ENCODE measurements around the gene IFITM2. TPM values are rescaled to one million over a fixed set of nuclear protein-coding genes. Genes with fewer than 3 reads are reported as not detected.

IFITM2 gene
- total RNA-seq: 1.6 and 22.8 TPM in 2 replicates

DNA sequence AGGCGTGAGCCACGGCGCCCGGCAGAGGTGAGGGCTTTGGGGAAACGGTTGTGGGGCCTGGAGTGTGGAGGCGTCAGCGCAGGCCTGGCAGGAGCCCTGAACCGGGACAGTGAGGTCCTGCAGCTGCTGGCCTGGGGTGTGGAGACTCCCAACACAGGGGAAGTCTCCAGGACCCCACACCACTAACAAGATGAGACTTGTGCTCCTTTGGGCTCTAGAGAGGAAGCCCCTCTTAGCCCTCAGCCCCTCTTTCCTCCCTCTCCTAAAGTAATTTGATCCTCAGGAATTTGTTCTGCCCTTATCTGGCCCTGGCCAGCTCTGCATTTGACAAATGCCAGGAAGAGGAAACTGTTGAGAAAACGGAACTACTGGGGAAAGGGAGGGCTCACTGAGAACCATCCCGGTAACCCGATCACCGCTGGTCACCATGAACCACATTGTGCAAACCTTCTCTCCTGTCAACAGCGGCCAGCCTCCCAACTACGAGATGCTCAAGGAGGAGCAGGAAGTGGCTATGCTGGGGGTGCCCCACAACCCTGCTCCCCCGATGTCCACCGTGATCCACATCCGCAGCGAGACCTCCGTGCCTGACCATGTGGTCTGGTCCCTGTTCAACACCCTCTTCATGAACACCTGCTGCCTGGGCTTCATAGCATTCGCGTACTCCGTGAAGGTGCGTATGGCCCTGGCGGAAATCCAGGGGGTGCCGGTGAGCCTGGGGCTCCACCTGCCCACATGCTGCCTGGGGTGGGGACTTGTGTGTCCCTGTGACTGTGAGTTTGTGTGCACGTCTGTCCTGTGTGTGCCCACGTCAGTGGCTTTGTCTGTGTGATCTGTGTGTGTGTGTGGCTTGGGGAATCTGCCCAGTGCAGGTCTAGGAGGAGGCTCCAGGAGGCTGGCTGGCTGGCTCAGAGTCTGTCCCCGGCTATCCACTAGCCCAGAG is at the start of gene IFITM2:
Gene IFITM2 (plus strand): TSS at position 51 of the 943 bp plus-strand sequence. CDS start 377 bp downstream, at position 428.

DNA sequence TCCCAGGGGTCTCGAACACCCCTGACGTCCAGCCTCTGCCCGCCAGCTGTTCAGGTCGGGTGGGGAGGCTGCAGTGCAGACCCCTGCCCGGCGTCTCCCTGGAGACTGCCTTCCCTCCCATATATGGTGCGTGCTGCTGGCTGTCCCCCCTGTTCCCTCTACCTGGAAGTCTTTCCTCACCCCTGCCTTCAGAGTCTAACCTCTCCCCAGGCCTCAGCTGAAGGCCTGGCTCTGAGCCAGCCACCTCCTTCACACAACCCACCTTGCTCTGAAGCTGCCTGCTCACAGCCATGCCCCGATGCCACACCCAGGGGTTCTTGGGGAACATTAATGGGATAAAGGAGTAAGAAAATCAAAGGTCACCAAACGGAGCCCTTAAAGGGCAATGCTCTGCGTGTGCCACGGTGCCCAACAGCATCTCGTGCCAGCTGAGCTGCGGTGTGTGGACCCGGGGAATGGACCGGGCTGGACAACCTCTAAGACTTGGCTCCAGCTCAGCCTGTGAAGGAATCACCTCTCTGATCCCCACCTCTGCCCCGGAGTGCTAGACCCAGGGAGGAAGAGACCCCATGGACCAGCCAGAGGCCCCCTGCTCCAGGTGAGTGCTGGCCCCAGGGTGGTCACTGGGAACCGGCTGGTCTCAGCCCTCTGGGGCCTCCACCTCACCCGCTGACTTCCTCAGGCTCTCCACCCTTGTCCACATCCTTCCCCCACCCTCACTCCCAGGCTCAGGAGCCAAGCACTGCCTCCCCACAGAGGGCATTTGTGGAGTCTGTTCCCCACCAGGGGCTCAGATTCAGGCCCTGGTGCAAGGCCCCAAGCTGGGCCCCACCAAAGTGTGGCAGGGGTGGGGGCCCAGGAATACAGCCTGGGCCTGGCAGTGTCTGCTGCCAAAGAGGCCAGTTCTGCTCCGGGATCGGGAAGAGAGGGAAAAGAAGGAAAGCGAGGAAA is 29.3 kb upstream of the IFITM2 start, which contains the start of gene NLRP6:
Gene NLRP6 (plus strand): TSS at position 407 of the 951 bp plus-strand sequence. CDS start 163 bp downstream, at position 570.

DNA sequence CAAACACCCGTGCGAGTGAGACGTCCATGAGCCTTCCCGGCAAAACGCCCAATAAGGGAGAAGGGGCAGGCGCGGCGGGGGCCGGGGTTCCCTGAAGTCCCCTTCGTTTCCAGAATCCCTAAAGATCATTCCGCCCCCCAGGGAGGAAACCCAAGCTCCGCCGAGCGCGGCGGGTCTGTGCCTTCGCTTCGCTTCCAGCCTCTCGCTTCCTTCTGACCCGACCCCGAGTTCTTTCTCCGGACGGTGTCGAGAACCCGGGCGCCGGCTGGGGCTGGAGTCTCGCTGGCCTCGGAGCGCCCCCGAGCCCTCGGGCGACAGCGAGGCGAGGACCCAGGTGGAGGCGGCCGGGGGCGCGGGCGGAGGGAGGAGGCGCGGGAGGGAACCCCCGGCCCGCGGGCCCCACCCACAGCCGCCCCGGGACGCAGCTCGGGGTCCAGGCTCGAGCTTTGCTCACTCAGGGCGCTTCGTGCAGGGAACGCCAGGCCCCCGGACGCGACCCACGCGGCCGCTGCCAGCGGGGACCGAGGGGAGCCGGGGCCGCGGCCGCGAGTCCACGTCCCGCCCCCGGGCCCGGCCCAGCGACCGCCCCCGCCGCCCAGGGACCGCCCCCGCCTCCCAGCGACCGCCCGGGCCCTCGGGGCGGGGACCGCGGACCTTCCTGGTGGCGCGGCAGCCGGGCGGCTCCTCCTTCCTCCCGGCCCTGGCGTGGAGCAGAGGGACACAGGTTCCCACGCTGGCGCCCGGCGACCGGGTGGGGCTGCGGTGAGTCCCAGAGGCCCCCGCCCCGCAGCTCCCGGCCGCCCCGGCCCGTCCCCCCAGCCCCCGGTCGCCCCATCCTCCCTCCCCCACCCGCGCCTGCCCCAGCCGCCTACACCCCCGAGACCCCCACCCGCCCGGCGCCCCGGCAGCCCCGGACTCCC is 18.9 kb upstream of the IFITM2 start, which contains the start of gene PGGHG:
Gene PGGHG (plus strand): TSS at position 649 of the 920 bp plus-strand sequence. CDS start 691 bp downstream, outside the sequence.

DNA sequence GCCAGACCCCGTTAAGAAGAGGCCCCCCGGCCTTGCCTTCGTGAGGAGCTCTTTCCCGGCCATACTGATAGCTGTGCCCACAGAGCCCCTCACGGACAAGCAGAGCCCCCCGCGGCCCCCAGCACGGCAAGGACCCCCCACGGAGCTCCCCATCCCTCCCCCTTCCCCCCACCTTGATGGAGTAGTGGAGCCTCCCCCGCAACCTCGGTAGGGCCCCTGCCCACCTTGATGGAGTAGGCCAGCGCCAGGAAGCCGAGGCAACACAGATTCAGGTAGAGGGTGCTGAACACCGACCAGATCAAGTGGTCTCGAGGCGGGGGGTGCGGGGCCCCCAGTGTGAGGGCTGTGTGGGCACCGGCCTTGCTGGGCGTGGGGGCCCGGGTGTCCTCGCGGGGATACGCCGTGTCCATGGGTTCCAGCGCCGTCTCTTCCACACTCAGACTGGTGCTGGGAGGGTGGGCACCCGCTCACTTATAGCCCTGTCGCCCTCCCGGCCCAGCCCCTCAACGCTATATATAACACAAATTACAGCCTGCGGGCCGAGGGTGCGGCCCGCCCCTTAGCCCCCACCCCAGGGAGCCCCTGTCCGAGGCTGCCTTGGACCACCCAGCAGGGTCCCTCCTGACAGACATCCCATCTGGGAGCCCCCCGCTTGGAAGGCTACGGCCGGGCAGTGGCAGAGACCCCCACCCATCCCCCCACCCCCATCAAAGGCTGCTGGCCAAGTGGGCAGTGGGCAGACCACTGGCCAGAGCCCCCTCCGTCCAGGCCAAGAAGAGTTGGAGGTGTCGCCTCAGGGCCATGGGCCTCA is 8.3 kb upstream of the IFITM2 start, which contains the start of gene IFITM5:
Gene IFITM5 (minus strand): TSS at position 446 of the 811 bp plus-strand sequence. CDS start 36 bp downstream, at position 410.

DNA sequence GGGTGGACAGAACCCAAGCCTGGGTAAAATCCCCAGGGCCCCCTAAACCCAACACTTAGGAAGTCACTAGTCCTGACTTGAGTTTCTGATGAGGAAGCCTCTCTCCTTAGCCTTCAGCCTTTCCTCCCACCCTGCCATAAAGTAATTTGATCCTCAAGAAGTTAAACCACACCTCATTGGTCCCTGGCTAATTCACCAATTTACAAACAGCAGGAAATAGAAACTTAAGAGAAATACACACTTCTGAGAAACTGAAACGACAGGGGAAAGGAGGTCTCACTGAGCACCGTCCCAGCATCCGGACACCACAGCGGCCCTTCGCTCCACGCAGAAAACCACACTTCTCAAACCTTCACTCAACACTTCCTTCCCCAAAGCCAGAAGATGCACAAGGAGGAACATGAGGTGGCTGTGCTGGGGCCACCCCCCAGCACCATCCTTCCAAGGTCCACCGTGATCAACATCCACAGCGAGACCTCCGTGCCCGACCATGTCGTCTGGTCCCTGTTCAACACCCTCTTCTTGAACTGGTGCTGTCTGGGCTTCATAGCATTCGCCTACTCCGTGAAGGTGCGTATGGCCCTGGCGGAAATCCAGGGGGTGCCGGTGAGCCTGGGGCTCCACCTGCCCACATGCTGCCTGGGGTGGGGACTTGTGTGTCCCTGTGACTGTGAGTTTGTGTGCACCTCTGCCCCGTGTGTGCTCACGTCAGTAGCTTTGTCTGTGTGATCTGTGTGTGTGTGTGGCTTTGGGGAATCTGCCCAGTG is 6.4 kb downstream of the IFITM2 start, which contains the start of gene IFITM1:
Gene IFITM1 (plus strand): TSS at position 254 of the 767 bp plus-strand sequence. CDS start 131 bp downstream, at position 385.

Small RNA genes lying within 50 kb of the gene (small RNA-seq; reads per million reads assigned to genes)
- not detected for gene AC136475.6

Other genes with a start within 250 kb of the IFITM2 start
- not detected in 2 replicates for gene SCGB1C1, start 114.7 kb upstream of the IFITM2 start, total RNA-seq
- 36.1 and 40.4 TPM in 2 replicates for gene BET1L, start 100.4 kb upstream of the IFITM2 start, total RNA-seq
- gene RIC8A, start 100.1 kb upstream of the IFITM2 start, total RNA-seq: 162 and 298 TPM in 2 replicates
- gene SIRT3, start 71.5 kb upstream of the IFITM2 start, total RNA-seq: 12.6 and 13.3 TPM in 2 replicates
- 85.2 and 141 TPM in 2 replicates for gene PSMD13, start 70.8 kb upstream of the IFITM2 start, total RNA-seq
- gene NLRP6, start 29.4 kb upstream of the IFITM2 start, total RNA-seq: not detected in 2 replicates
- gene PGGHG, start 18.7 kb upstream of the IFITM2 start, total RNA-seq: 3.9 and 14.1 TPM in 2 replicates
- not detected in 2 replicates for gene IFITM5, start 8.3 kb upstream of the IFITM2 start, total RNA-seq
- 2.4 TPM in 1 of 2 replicates, not detected in the other for gene IFITM1, start 6.2 kb downstream of the IFITM2 start, total RNA-seq
- gene IFITM3, start 13.0 kb downstream of the IFITM2 start, total RNA-seq: 23.4 and 25.1 TPM in 2 replicates
- gene B4GALNT4, start 61.7 kb downstream of the IFITM2 start, total RNA-seq: 0.22 and 4.3 TPM in 2 replicates
- gene PKP3, start 86.4 kb downstream of the IFITM2 start, total RNA-seq: 417 and 687 TPM in 2 replicates
- 1.5 and 3.1 TPM in 2 replicates for gene SIGIRR, start 107.2 kb downstream of the IFITM2 start, total RNA-seq
- gene ANO9, start 134.2 kb downstream of the IFITM2 start, total RNA-seq: 9.0 and 57.4 TPM in 2 replicates
- 24.3 and 36.5 TPM in 2 replicates for gene PTDSS2, start 142.5 kb downstream of the IFITM2 start, total RNA-seq
- 283 and 353 TPM in 2 replicates for gene RNH1, start 199.4 kb downstream of the IFITM2 start, total RNA-seq
- gene HRAS, start 227.8 kb downstream of the IFITM2 start, total RNA-seq: 22.0 and 36.9 TPM in 2 replicates
- 0.22 and 1.6 TPM in 2 replicates for gene LRRC56, start 229.7 kb downstream of the IFITM2 start, total RNA-seq

Measured in placental epithelial cell (primary cell).